HEK293 (cell line): Measurements from ENCODE around the gene PIK3CA.
A peak's percentile ranks its signal among the peaks of the same experiment; 100 is the strongest.

ENCODE experiments used
- EGR2 ChIP-seq: fragments of 450-650 bp; formaldehyde crosslinking; IDR thresholded peaks from 2 replicates; pipeline ENCODE4 v1.5.1; 2016; ENCODE audit warnings: low read depth, missing biosample characterization, missing genetic modification characterization
- FEZF1 ChIP-seq: fragments of 450-650 bp; formaldehyde crosslinking; IDR thresholded peaks from 2 replicates; pipeline ENCODE4 v1.5.1; 2016; ENCODE audit warnings: missing biosample characterization, missing genetic modification characterization
- GLI4 ChIP-seq: fragments of 450-650 bp; formaldehyde crosslinking; IDR thresholded peaks from 2 replicates; pipeline ENCODE4 v1.5.1; 2016; ENCODE audit warnings: missing biosample characterization, missing genetic modification characterization
- KLF7 ChIP-seq: fragments of 450-650 bp; formaldehyde crosslinking; IDR thresholded peaks from 2 replicates; pipeline ENCODE4 v1.5.1; 2016; ENCODE audit warnings: missing biosample characterization, missing genetic modification characterization, borderline replicate concordance
- SP7 ChIP-seq: fragments of 450-650 bp; formaldehyde crosslinking; IDR thresholded peaks from 2 replicates; pipeline ENCODE4 v1.5.1; 2016; ENCODE audit warnings: missing biosample characterization, missing genetic modification characterization
- TCF7L2 ChIP-seq: IDR thresholded peaks from 2 replicates; pipeline ENCODE4 v1.6.1; 2011; ENCODE audit warnings: low read depth, mild to moderate bottlenecking, inconsistent platforms, low read length, moderate library complexity, borderline replicate concordance
- YY1 ChIP-seq: fragments of 450-650 bp; formaldehyde crosslinking; IDR thresholded peaks from 2 replicates; pipeline ENCODE4 v1.5.1; 2018; ENCODE audit warnings: missing biosample characterization, missing genetic modification characterization
- ZEB2 ChIP-seq: fragments of 450-650 bp; formaldehyde crosslinking; IDR thresholded peaks from 2 replicates; pipeline ENCODE4 v1.5.1; 2016; ENCODE audit warnings: missing biosample characterization, missing genetic modification characterization
- ZFHX2 ChIP-seq: fragments of 450-650 bp; formaldehyde crosslinking; conservative IDR thresholded peaks from 2 replicates; pipeline ENCODE4 v1.5.1; 2016; ENCODE audit warnings: missing biosample characterization, missing genetic modification characterization
- ZNF121 ChIP-seq: fragments of 450-650 bp; formaldehyde crosslinking; IDR thresholded peaks from 2 replicates; pipeline ENCODE4 v1.5.1; 2016; ENCODE audit warnings: missing biosample characterization, missing genetic modification characterization
- ZNF133 ChIP-seq: fragments of 450-650 bp; formaldehyde crosslinking; IDR thresholded peaks from 2 replicates; pipeline ENCODE4 v1.5.1; 2016; ENCODE audit warnings: missing biosample characterization, missing genetic modification characterization
- ZNF23 ChIP-seq: fragments of 450-650 bp; formaldehyde crosslinking; IDR thresholded peaks from 2 replicates; pipeline ENCODE4 v1.5.1; 2016; ENCODE audit warnings: missing biosample characterization, missing genetic modification characterization, borderline replicate concordance
- ZNF24 ChIP-seq: fragments of 450-650 bp; formaldehyde crosslinking; IDR thresholded peaks from 2 replicates; pipeline ENCODE4 v1.5.1; 2016; ENCODE audit warnings: missing biosample characterization, missing genetic modification characterization
- ZNF341 ChIP-seq: fragments of 450-650 bp; formaldehyde crosslinking; IDR thresholded peaks from 2 replicates; pipeline ENCODE4; 2016; ENCODE audit warnings: low read depth, missing biosample characterization, missing genetic modification characterization
- ZNF366 ChIP-seq: fragments of 450-650 bp; formaldehyde crosslinking; conservative IDR thresholded peaks from 2 replicates; pipeline ENCODE4 v1.5.1; 2016; ENCODE audit warnings: missing biosample characterization, missing genetic modification characterization
- ZNF37A ChIP-seq: fragments of 450-650 bp; IDR thresholded peaks from 2 replicates; pipeline ENCODE4 v1.5.1; 2018; ENCODE audit warnings: missing biosample characterization, missing genetic modification characterization
- ZNF391 ChIP-seq: fragments of 450-650 bp; formaldehyde crosslinking; IDR thresholded peaks from 2 replicates; pipeline ENCODE4 v1.5.1; 2016; ENCODE audit warnings: low read depth, missing biosample characterization, missing genetic modification characterization, borderline replicate concordance
- ZNF433 ChIP-seq: fragments of 450-650 bp; formaldehyde crosslinking; IDR thresholded peaks from 2 replicates; pipeline ENCODE4 v1.5.1; 2016; ENCODE audit warnings: missing biosample characterization, missing genetic modification characterization, low read depth
- ZNF555 ChIP-seq: fragments of 450-650 bp; formaldehyde crosslinking; conservative IDR thresholded peaks from 2 replicates; pipeline ENCODE4 v1.5.1; 2017; ENCODE audit warnings: missing biosample characterization, mild to moderate bottlenecking, missing genetic modification characterization, inconsistent platforms
- ZNF560 ChIP-seq: fragments of 450-650 bp; formaldehyde crosslinking; IDR thresholded peaks from 2 replicates; pipeline ENCODE4 v1.5.1; 2017; ENCODE audit warnings: missing biosample characterization, missing genetic modification characterization, borderline replicate concordance
- ZNF610 ChIP-seq: fragments of 450-650 bp; formaldehyde crosslinking; IDR thresholded peaks from 2 replicates; pipeline ENCODE4 v1.5.1; 2016; ENCODE audit warnings: missing biosample characterization, missing genetic modification characterization, borderline replicate concordance
- ZNF654 ChIP-seq: fragments of 450-650 bp; formaldehyde crosslinking; IDR thresholded peaks from 2 replicates; pipeline ENCODE4 v1.5.1; 2016; ENCODE audit warnings: low read depth, missing biosample characterization, missing genetic modification characterization
- ZNF664 ChIP-seq: fragments of 450-650 bp; formaldehyde crosslinking; IDR thresholded peaks from 2 replicates; pipeline ENCODE4 v1.5.1; 2016; ENCODE audit warnings: missing biosample characterization, missing genetic modification characterization
- ZNF776 ChIP-seq: fragments of 450-650 bp; formaldehyde crosslinking; IDR thresholded peaks from 2 replicates; pipeline ENCODE4 v1.5.0; 2017; ENCODE audit warnings: missing biosample characterization, missing genetic modification characterization, borderline replicate concordance
- ZNF777 ChIP-seq: fragments of 450-650 bp; formaldehyde crosslinking; IDR thresholded peaks from 2 replicates; pipeline ENCODE4 v1.5.1; 2017; ENCODE audit warnings: missing biosample characterization, missing genetic modification characterization, borderline replicate concordance
- ZNF830 ChIP-seq: fragments of 450-650 bp; IDR thresholded peaks from 2 replicates; pipeline ENCODE4 v1.5.0; 2018; ENCODE audit warnings: missing biosample characterization, missing genetic modification characterization, low read depth, mild to moderate bottlenecking, moderate library complexity
- ZSCAN30 ChIP-seq: fragments of 450-650 bp; IDR thresholded peaks from 2 replicates; pipeline ENCODE4 v1.5.1; 2018; ENCODE audit warnings: missing biosample characterization, mild to moderate bottlenecking, missing genetic modification characterization, moderate library complexity
- TF ChIP-seq, protein P1 (sequence below): fragments of 450-650 bp; formaldehyde crosslinking; conservative IDR thresholded peaks from 2 replicates; pipeline ENCODE4 v1.5.1; 2016; ENCODE audit warnings: low read depth, missing biosample characterization, missing genetic modification characterization
- TF ChIP-seq, protein P2 (sequence below): fragments of 450-650 bp; formaldehyde crosslinking; IDR thresholded peaks from 2 replicates; pipeline ENCODE4 v1.5.1; 2016; ENCODE audit warnings: missing biosample characterization, missing genetic modification characterization
- TF ChIP-seq, protein P3 (sequence below): fragments of 450-650 bp; formaldehyde crosslinking; IDR thresholded peaks from 2 replicates; pipeline ENCODE4 v1.5.1; 2016; ENCODE audit warnings: missing biosample characterization, missing genetic modification characterization, borderline replicate concordance
- TF ChIP-seq, protein P4 (sequence below): fragments of 450-650 bp; formaldehyde crosslinking; optimal IDR thresholded peaks from 2 replicates; pipeline ENCODE3; 2016; ENCODE audit warnings: missing biosample characterization, mild to moderate bottlenecking, missing genetic modification characterization

The PIK3CA gene

DNA sequence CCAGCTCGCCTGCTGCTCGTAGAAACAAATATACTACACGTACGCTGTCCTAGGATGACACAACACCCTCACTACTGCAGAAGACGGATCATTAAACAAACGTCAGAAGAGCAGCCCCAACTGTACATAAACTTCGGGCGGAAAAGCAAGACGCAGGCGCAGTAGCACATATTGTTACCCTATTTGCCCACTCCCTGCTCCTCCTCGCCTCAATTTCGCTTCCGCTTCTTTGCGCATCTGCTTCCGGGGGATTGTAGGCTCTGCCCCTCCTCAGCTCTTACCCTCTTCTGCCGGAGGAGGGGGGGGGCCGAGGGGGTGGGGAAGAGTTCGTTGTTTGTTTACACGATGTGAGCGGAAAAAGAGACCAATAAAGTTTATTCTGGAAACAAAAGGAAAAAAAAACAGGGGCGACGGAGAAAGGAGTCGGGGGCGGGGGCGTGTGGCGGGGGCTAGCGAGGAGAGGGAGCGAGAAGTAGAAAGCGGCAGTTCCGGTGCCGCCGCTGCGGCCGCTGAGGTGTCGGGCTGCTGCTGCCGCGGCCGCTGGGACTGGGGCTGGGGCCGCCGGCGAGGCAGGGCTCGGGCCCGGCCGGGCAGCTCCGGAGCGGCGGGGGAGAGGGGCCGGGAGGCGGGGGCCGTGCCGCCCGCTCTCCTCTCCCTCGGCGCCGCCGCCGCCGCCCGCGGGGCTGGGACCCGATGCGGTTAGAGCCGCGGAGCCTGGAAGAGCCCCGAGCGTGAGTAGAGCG, at the start of gene PIK3CA (continued):
- TF ChIP-seq ZNF391, result no peak
- TF ChIP-seq ZNF23, result no peak
- no peak for TF ChIP-seq ZNF133 (tag by site-specific recombination)
- no peak for TF ChIP-seq ZNF610 (tag by site-specific recombination)
- TF ChIP-seq ZNF830, result no peak
- no peak for TF ChIP-seq TCF7L2
- no peak for TF ChIP-seq ZNF37A (tag by site-specific recombination)
- 0 out of 2 replicates have a peak, but pooled peaks have one; percentile 16 for TF ChIP-seq EGR2 (tag by site-specific recombination)
- peak; percentile 55 for TF ChIP-seq ZNF366 (tag by site-specific recombination)
- TF ChIP-seq, protein P1, sequence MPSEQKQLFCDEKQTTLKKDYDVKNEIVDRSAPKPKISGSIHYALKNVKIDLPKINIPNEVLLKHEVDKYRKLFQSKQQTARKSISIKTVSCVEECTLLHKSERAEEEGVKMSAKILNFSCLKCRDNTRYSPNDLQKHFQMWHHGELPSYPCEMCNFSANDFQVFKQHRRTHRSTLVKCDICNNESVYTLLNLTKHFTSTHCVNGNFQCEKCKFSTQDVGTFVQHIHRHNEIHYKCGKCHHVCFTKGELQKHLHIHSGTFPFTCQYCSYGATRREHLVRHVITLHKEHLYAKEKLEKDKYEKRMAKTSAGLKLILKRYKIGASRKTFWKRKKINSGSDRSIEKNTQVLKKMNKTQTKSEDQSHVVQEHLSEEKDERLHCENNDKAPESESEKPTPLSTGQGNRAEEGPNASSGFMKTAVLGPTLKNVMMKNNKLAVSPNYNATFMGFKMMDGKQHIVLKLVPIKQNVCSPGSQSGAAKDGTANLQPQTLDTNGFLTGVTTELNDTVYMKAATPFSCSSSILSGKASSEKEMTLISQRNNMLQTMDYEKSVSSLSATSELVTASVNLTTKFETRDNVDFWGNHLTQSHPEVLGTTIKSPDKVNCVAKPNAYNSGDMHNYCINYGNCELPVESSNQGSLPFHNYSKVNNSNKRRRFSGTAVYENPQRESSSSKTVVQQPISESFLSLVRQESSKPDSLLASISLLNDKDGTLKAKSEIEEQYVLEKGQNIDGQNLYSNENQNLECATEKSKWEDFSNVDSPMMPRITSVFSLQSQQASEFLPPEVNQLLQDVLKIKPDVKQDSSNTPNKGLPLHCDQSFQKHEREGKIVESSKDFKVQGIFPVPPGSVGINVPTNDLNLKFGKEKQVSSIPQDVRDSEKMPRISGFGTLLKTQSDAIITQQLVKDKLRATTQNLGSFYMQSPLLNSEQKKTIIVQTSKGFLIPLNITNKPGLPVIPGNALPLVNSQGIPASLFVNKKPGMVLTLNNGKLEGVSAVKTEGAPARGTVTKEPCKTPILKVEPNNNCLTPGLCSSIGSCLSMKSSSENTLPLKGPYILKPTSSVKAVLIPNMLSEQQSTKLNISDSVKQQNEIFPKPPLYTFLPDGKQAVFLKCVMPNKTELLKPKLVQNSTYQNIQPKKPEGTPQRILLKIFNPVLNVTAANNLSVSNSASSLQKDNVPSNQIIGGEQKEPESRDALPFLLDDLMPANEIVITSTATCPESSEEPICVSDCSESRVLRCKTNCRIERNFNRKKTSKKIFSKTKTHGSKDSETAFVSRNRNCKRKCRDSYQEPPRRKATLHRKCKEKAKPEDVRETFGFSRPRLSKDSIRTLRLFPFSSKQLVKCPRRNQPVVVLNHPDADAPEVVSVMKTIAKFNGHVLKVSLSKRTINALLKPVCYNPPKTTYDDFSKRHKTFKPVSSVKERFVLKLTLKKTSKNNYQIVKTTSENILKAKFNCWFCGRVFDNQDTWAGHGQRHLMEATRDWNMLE (tag by site-specific recombination), result peak; percentile 91
- no peak for TF ChIP-seq ZNF121 (tag by site-specific recombination)
- TF ChIP-seq ZNF560 (tag by site-specific recombination), result no peak
- TF ChIP-seq, protein P2, sequence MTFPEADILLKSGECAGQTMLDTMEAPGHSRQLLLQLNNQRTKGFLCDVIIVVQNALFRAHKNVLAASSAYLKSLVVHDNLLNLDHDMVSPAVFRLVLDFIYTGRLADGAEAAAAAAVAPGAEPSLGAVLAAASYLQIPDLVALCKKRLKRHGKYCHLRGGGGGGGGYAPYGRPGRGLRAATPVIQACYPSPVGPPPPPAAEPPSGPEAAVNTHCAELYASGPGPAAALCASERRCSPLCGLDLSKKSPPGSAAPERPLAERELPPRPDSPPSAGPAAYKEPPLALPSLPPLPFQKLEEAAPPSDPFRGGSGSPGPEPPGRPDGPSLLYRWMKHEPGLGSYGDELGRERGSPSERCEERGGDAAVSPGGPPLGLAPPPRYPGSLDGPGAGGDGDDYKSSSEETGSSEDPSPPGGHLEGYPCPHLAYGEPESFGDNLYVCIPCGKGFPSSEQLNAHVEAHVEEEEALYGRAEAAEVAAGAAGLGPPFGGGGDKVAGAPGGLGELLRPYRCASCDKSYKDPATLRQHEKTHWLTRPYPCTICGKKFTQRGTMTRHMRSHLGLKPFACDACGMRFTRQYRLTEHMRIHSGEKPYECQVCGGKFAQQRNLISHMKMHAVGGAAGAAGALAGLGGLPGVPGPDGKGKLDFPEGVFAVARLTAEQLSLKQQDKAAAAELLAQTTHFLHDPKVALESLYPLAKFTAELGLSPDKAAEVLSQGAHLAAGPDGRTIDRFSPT, result peak; percentile 18; the same call in 1 of the 2 replicates
- TF ChIP-seq ZSCAN30 (tag by site-specific recombination), result 0 out of 2 replicates have a peak, but pooled peaks have one; percentile 8
- TF ChIP-seq, protein P3, sequence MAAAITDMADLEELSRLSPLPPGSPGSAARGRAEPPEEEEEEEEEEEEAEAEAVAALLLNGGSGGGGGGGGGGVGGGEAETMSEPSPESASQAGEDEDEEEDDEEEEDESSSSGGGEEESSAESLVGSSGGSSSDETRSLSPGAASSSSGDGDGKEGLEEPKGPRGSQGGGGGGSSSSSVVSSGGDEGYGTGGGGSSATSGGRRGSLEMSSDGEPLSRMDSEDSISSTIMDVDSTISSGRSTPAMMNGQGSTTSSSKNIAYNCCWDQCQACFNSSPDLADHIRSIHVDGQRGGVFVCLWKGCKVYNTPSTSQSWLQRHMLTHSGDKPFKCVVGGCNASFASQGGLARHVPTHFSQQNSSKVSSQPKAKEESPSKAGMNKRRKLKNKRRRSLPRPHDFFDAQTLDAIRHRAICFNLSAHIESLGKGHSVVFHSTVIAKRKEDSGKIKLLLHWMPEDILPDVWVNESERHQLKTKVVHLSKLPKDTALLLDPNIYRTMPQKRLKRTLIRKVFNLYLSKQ (tag by site-specific recombination), result no peak
- no peak for TF ChIP-seq ZNF664 (tag by site-specific recombination)
- no peak; the same call in 1 of the 2 replicates for TF ChIP-seq ZEB2 (tag by site-specific recombination)
- no peak for TF ChIP-seq ZNF654
- no peak for TF ChIP-seq ZNF777 (tag by site-specific recombination)
- TF ChIP-seq, protein P4, sequence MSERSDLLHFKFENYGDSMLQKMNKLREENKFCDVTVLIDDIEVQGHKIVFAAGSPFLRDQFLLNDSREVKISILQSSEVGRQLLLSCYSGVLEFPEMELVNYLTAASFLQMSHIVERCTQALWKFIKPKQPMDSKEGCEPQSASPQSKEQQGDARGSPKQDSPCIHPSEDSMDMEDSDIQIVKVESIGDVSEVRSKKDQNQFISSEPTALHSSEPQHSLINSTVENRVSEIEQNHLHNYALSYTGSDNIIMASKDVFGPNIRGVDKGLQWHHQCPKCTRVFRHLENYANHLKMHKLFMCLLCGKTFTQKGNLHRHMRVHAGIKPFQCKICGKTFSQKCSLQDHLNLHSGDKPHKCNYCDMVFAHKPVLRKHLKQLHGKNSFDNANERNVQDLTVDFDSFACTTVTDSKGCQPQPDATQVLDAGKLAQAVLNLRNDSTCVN (tag by site-specific recombination), result no peak
- no peak for TF ChIP-seq ZNF776 (tag by site-specific recombination)
- no peak for TF ChIP-seq FEZF1 (tag by site-specific recombination)
- peak; percentile 42 for TF ChIP-seq ZFHX2 (tag by site-specific recombination)
- no peak for TF ChIP-seq ZNF555 (tag by site-specific recombination)
- peak; percentile 82 for TF ChIP-seq ZNF341 (tag by site-specific recombination)
- TF ChIP-seq ZNF24 (tag by site-specific recombination), result no peak; the same call in 1 of the 2 replicates
- no peak for TF ChIP-seq GLI4 (tag by site-specific recombination)
- no peak for TF ChIP-seq YY1 (tag by site-specific recombination)
- TF ChIP-seq ZNF433, result no peak
- peak; percentile 53 for TF ChIP-seq SP7 (tag by site-specific recombination)
- no peak for TF ChIP-seq KLF7 (tag by site-specific recombination)
